H1 (cell line): ENCODE results near the gene ADPRS.

Source experiments
- CTCF ChIP-seq, 3 experiments: IDR thresholded peaks; 1 replicate in 2 of 3; 2 replicates in 1 of 3; pipeline versions ENCODE4 v1.5.1 to v1.6.1; 2011; ENCODE audit warnings: low read length in 3 of 3, mild to moderate bottlenecking in 3 of 3, inconsistent platforms in 2 of 3, low read depth in 1 of 3, moderate library complexity in 1 of 3; ENCODE audit not compliant: insufficient read depth in 1 of 3; ENCODE audit errors: control extremely low read depth in 1 of 3
- EP300 ChIP-seq, 2 experiments: IDR thresholded peaks; 1 replicate in 1 of 2; 2 replicates in 1 of 2; pipeline ENCODE4 v1.6.1; 2011 to 2012; ENCODE audit warnings: low read depth in 2 of 2, low read length in 2 of 2, mild to moderate bottlenecking in 2 of 2, borderline replicate concordance in 1 of 2, inconsistent platforms in 1 of 2, moderate library complexity in 1 of 2
- POLR2A ChIP-seq, 2 experiments: IDR thresholded peaks; 1 replicate in 1 of 2; 2 replicates in 1 of 2; pipeline ENCODE4 v1.6.1; 2011; ENCODE audit warnings: low read depth in 2 of 2, low read length in 2 of 2, mild to moderate bottlenecking in 2 of 2; ENCODE audit errors: control extremely low read depth in 1 of 2

- TF ChIP-seq POLR2A (IDR thresholded peaks at IDR 0.05; ENCODE audit: control extremely low read depth in 1 of 2, low read depth in 2 of 2, low read length in 2 of 2) (no peak), EP300 (IDR thresholded peaks at IDR 0.05; ENCODE audit: borderline replicate concordance in 1 of 2, low read depth in 2 of 2, low read length in 2 of 2) (no peak), CTCF (IDR thresholded peaks at IDR 0.05; ENCODE audit: control extremely low read depth in 1 of 3, insufficient read depth in 1 of 3, low read depth in 1 of 3, low read length in 3 of 3) (peak in 2 of 3 experiments; percentile 79 to 81; a peak in 3 of 4 replicates)
Observed at GRCh38 chr1:36096500-36097432, 8.1 kb downstream of the ADPRS start.
